ENCODE measurements around the gene TMEM144.

TMEM144 gene

GRCh38 chr4:158299459-158300007, 89.2 kb downstream of the TMEM144 start:
- DNase-seq (ENCODE audit: low read depth) = no peak

GRCh38 chr4:158300012-158300411, 89.7 kb downstream of the TMEM144 start:
- no peak for DNase-seq (ENCODE audit: low read depth)

- peak; percentile 23 for DNase-seq (ENCODE audit: low read depth)
Observed at GRCh38 chr4:158302076-158302866, 92.0 kb downstream of the TMEM144 start.

GRCh38 chr4:158304694-158305093, 94.4 kb downstream of the TMEM144 start:
- DNase-seq (ENCODE audit: low read depth) = no peak
